ENCODE data around the gene MAD1L1. TPM values are rescaled to one million over a fixed set of nuclear protein-coding genes. Genes with fewer than 3 reads are reported as not detected.

Gene MAD1L1
- total RNA-seq, 2 experiments from 2014 or later, result 58.3 to 65.3 TPM

- no TSS peak for BruUV-seq (replicated peaks)
- CTCF ChIA-PET (ENCODE audit: unreplicated experiment), result no interaction called here
- Histone ChIP-seq H3K4me1 (ENCODE audit: insufficient read depth, low read length, poor library complexity, severe bottlenecking) (no peaks in the 10 kb centered on the region), H3K36me3 (ENCODE audit: insufficient read depth, low read length) (no peaks in the 10 kb centered on the region), H3K27ac (ENCODE audit: low read depth, low read length, poor library complexity, severe bottlenecking) (no peak overlapping the region), H4K20me1 (ENCODE audit: insufficient read depth, low read length) (no peaks in the 10 kb centered on the region), H3K9me3 (ENCODE audit: low read length) (no peaks in the 10 kb centered on the region), H3K79me2 (ENCODE audit: insufficient read depth, low read depth, low read length) (no peaks in the 10 kb centered on the region), H2AFZ (ENCODE audit: low read length) (no peak overlapping the region), H3K4me3 (ENCODE audit: low read depth, low read length, poor library complexity, severe bottlenecking) (no peak overlapping the region), H3K4me2 (ENCODE audit: low read length) (no peak overlapping the region), H3K9me2 (ENCODE audit: insufficient read depth, low read length) (no peaks in the 10 kb centered on the region)
- POLR2A ChIA-PET, result no interaction called here
- intact Hi-C loops (cut with micrococcal nuclease; ENCODE audit: unreplicated experiment), result no loop called here
- TF ChIP-seq, protein P1, sequence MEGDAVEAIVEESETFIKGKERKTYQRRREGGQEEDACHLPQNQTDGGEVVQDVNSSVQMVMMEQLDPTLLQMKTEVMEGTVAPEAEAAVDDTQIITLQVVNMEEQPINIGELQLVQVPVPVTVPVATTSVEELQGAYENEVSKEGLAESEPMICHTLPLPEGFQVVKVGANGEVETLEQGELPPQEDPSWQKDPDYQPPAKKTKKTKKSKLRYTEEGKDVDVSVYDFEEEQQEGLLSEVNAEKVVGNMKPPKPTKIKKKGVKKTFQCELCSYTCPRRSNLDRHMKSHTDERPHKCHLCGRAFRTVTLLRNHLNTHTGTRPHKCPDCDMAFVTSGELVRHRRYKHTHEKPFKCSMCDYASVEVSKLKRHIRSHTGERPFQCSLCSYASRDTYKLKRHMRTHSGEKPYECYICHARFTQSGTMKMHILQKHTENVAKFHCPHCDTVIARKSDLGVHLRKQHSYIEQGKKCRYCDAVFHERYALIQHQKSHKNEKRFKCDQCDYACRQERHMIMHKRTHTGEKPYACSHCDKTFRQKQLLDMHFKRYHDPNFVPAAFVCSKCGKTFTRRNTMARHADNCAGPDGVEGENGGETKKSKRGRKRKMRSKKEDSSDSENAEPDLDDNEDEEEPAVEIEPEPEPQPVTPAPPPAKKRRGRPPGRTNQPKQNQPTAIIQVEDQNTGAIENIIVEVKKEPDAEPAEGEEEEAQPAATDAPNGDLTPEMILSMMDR (conservative IDR thresholded peaks at IDR 0.05; ENCODE audit: low read length), result no peak
- no peak for DNase-seq (ENCODE audit: low spot score)
Measured at GRCh38 chr7:1915326-1915725, 317.4 kb downstream of the MAD1L1 start.

DNA sequence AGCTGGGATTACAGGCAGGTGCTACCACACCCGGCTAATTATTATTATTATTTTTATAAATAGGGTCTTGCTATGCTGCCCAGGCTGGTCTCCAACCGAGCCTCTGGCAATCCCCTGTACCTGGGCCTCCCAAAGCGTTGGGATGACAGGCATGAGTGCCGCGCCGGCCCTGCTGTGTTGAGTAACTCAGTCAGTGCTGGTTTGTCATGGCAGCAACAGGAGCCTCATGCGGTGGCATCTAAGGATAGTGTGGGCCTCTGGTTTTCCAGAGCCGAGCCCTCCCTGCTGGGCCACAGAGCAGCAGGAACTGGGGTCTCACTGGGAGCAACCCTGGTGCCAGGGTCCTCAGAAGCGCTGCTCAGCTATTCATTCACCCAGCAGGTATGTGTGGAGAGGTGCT is 318.0 kb downstream of the MAD1L1 start:
- POLR2A ChIA-PET, result no interaction called here
- Histone ChIP-seq H3K79me2 (ENCODE audit: insufficient read depth, low read depth, low read length) (no peaks in the 10 kb centered on the region), H3K4me1 (ENCODE audit: insufficient read depth, low read length, poor library complexity, severe bottlenecking) (no peaks in the 10 kb centered on the region), H2AFZ (ENCODE audit: low read length) (no peak overlapping the region), H3K9me3 (ENCODE audit: low read length) (no peaks in the 10 kb centered on the region), H3K9me2 (ENCODE audit: insufficient read depth, low read length) (no peaks in the 10 kb centered on the region), H3K36me3 (ENCODE audit: insufficient read depth, low read length) (no peaks in the 10 kb centered on the region), H3K4me3 (ENCODE audit: low read depth, low read length, poor library complexity, severe bottlenecking) (no peak overlapping the region), H3K4me2 (ENCODE audit: low read length) (no peak overlapping the region), H3K27ac (ENCODE audit: low read depth, low read length, poor library complexity, severe bottlenecking) (no peak overlapping the region), H4K20me1 (ENCODE audit: insufficient read depth, low read length) (no peaks in the 10 kb centered on the region)
- DNase-seq (ENCODE audit: low spot score), result no peak
- TF ChIP-seq, protein P1 (conservative IDR thresholded peaks at IDR 0.05; ENCODE audit: low read length), result no peak
- TF ChIP-seq EZH2phosphoT487 (IDR thresholded peaks at IDR 0.05; ENCODE audit: borderline replicate concordance, low read depth, low read length), result no peak
- CTCF ChIA-PET (ENCODE audit: unreplicated experiment), result no interaction called here
- intact Hi-C loops (cut with micrococcal nuclease; ENCODE audit: unreplicated experiment), result no loop called here
- BruUV-seq (replicated peaks), result no TSS peak

DNA sequence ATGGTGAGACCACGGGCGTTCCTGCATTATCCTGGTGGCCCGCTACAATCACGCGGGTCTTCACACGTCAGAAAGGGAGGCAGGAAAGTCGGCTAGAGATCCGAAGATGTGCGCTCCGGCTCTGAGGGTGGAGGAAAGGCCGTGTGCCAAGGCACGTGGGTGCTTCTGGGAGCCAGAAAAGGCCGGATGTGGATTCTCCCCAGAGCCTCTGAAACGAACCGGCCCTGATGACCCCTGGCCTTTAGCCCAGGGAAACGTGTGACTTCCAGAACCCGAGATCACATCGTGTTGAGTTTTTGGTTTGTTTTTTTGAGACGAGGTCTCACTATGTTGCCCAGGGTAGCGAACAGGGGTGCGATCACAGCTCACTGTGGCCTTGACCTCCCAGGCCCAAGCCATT is 318.4 kb downstream of the MAD1L1 start:
- ChIA-PET POLR2A (no interaction called here), CTCF (ENCODE audit: unreplicated experiment) (no interaction called here)
- no TSS peak for BruUV-seq (replicated peaks)
- Histone ChIP-seq H3K4me3 (ENCODE audit: low read depth, low read length, poor library complexity, severe bottlenecking) (no peak overlapping the region), H2AFZ (ENCODE audit: low read length) (no peak overlapping the region), H4K20me1 (ENCODE audit: insufficient read depth, low read length) (no peaks in the 10 kb centered on the region), H3K9me2 (ENCODE audit: insufficient read depth, low read length) (no peaks in the 10 kb centered on the region), H3K4me2 (ENCODE audit: low read length) (no peak overlapping the region), H3K79me2 (ENCODE audit: insufficient read depth, low read depth, low read length) (no peaks in the 10 kb centered on the region), H3K27ac (ENCODE audit: low read depth, low read length, poor library complexity, severe bottlenecking) (no peak overlapping the region), H3K4me1 (ENCODE audit: insufficient read depth, low read length, poor library complexity, severe bottlenecking) (no peaks in the 10 kb centered on the region), H3K36me3 (ENCODE audit: insufficient read depth, low read length) (no peaks in the 10 kb centered on the region), H3K9me3 (ENCODE audit: low read length) (no peaks in the 10 kb centered on the region)
- intact Hi-C loops (cut with micrococcal nuclease; ENCODE audit: unreplicated experiment), result no loop called here
- DNase-seq (ENCODE audit: low spot score), result no peak
- no peak for TF ChIP-seq EZH2phosphoT487 (IDR thresholded peaks at IDR 0.05; ENCODE audit: borderline replicate concordance, low read depth, low read length)
- TF ChIP-seq, protein P1 (conservative IDR thresholded peaks at IDR 0.05; ENCODE audit: low read length), result no peak

All from OCI-LY7 (cell line).